ENCODE data around the gene STUM.
"Not testable (repeated sequence)": the region's sequence is repeated elsewhere in the genome, so short reads cannot be mapped to it uniquely, and the experiment has no call there.

Gene STUM

GRCh38 chr1:226611301-226611700 is 62.7 kb downstream of the STUM start:
- in situ Hi-C loops (cut with MboI; ENCODE audit: low pct_unique_long_range_greater_than_20kb, low sequenced_read_pairs) = loop anchor here (25.0 kb wide), 1 partner anchor 826 kb away; no protein-coding TSS in a partner anchor
- no peak for DNase-seq

GRCh38 chr1:226611980-226612379 is 63.4 kb downstream of the STUM start:
- in situ Hi-C loops (cut with MboI; ENCODE audit: low pct_unique_long_range_greater_than_20kb, low sequenced_read_pairs) = loop anchor here (25.0 kb wide), 1 partner anchor 825 kb away; no protein-coding TSS in a partner anchor
- DNase-seq = not testable (repeated sequence)

- in situ Hi-C loops (cut with MboI; ENCODE audit: low pct_unique_long_range_greater_than_20kb, low sequenced_read_pairs) = loop anchor here (25.0 kb wide), 1 partner anchor 821 kb away; no protein-coding TSS in a partner anchor
- DNase-seq = no peak
These were observed 67.3 kb downstream of the STUM start for GRCh38 chr1:226615876-226616275.

GRCh38 chr1:226616636-226617035 is 68.1 kb downstream of the STUM start:
- DNase-seq = no peak
- in situ Hi-C loops (cut with MboI; ENCODE audit: low pct_unique_long_range_greater_than_20kb, low sequenced_read_pairs) = loop anchor here (25.0 kb wide), 1 partner anchor 821 kb away; no protein-coding TSS in a partner anchor

- DNase-seq = no peak
- in situ Hi-C loops (cut with MboI; ENCODE audit: low pct_unique_long_range_greater_than_20kb, low sequenced_read_pairs) = loop anchor here (25.0 kb wide), 1 partner anchor 820 kb away; no protein-coding TSS in a partner anchor
These were observed 68.5 kb downstream of the STUM start for GRCh38 chr1:226617109-226617508.

- in situ Hi-C loops (cut with MboI; ENCODE audit: low pct_unique_long_range_greater_than_20kb, low sequenced_read_pairs) = loop anchor here (25.0 kb wide), 1 partner anchor 820 kb away; no protein-coding TSS in a partner anchor
- DNase-seq = not testable (repeated sequence)
These were observed 69.2 kb downstream of the STUM start for GRCh38 chr1:226617719-226618118.

GRCh38 chr1:226618380-226618779 is 69.8 kb downstream of the STUM start:
- no peak for DNase-seq
- in situ Hi-C loops (cut with MboI; ENCODE audit: low pct_unique_long_range_greater_than_20kb, low sequenced_read_pairs) = loop anchor here (25.0 kb wide), 1 partner anchor 819 kb away; no protein-coding TSS in a partner anchor

GRCh38 chr1:226619031-226619430 is 70.5 kb downstream of the STUM start:
- in situ Hi-C loops (cut with MboI; ENCODE audit: low pct_unique_long_range_greater_than_20kb, low sequenced_read_pairs) = loop anchor here (25.0 kb wide), 1 partner anchor 818 kb away; no protein-coding TSS in a partner anchor

GRCh38 chr1:226622012-226622411 is 73.4 kb downstream of the STUM start:
- in situ Hi-C loops (cut with MboI; ENCODE audit: low pct_unique_long_range_greater_than_20kb, low sequenced_read_pairs) = loop anchor here (25.0 kb wide), 1 partner anchor 815 kb away; no protein-coding TSS in a partner anchor

More at GRCh38 chr1:226619031-226619430, 70.5 kb downstream of the STUM start:
- DNase-seq = no peak

GRCh38 chr1:226624526-226624925 is 76.0 kb downstream of the STUM start:
- no peak for DNase-seq
- in situ Hi-C loops (cut with MboI; ENCODE audit: low pct_unique_long_range_greater_than_20kb, low sequenced_read_pairs) = loop anchor here (25.0 kb wide), 1 partner anchor 813 kb away; no protein-coding TSS in a partner anchor

More at GRCh38 chr1:226622012-226622411, 73.4 kb downstream of the STUM start:
- no peak for DNase-seq

GRCh38 chr1:226625326-226625725 is 76.8 kb downstream of the STUM start:
- DNase-seq = no peak
- in situ Hi-C loops (cut with MboI; ENCODE audit: low pct_unique_long_range_greater_than_20kb, low sequenced_read_pairs) = no loop called here

GRCh38 chr1:226625832-226626576 is 77.4 kb downstream of the STUM start:
- no peak for DNase-seq
- in situ Hi-C loops (cut with MboI; ENCODE audit: low pct_unique_long_range_greater_than_20kb, low sequenced_read_pairs) = no loop called here

- in situ Hi-C loops (cut with MboI; ENCODE audit: low pct_unique_long_range_greater_than_20kb, low sequenced_read_pairs) = no loop called here
- peak; percentile 80 for DNase-seq
These were observed 78.0 kb downstream of the STUM start for GRCh38 chr1:226626577-226626956.

- no peak for DNase-seq
These were observed 78.6 kb downstream of the STUM start for GRCh38 chr1:226627050-226627755.

GRCh38 chr1:226627924-226628611 is 79.5 kb downstream of the STUM start:
- peak; percentile 39 for DNase-seq
- in situ Hi-C loops (cut with MboI; ENCODE audit: low pct_unique_long_range_greater_than_20kb, low sequenced_read_pairs) = no loop called here

More at GRCh38 chr1:226627050-226627755, 78.6 kb downstream of the STUM start:
- in situ Hi-C loops (cut with MboI; ENCODE audit: low pct_unique_long_range_greater_than_20kb, low sequenced_read_pairs) = no loop called here

- in situ Hi-C loops (cut with MboI; ENCODE audit: low pct_unique_long_range_greater_than_20kb, low sequenced_read_pairs) = no loop called here
These were observed 80.1 kb downstream of the STUM start for GRCh38 chr1:226628612-226629155.

GRCh38 chr1:226629210-226629895 is 80.8 kb downstream of the STUM start:
- in situ Hi-C loops (cut with MboI; ENCODE audit: low pct_unique_long_range_greater_than_20kb, low sequenced_read_pairs) = no loop called here
- DNase-seq = no peak

More at GRCh38 chr1:226628612-226629155, 80.1 kb downstream of the STUM start:
- no peak for DNase-seq

- in situ Hi-C loops (cut with MboI; ENCODE audit: low pct_unique_long_range_greater_than_20kb, low sequenced_read_pairs) = loop anchor here (10.0 kb wide), 1 partner anchor 195 kb away; no protein-coding TSS in a partner anchor
- no peak for DNase-seq
These were observed 81.5 kb downstream of the STUM start for GRCh38 chr1:226629896-226630550.

Measured in KBM-7 (cell line).